ENCODE measurements around the gene SLC16A10. TPM values are rescaled to one million over a fixed set of nuclear protein-coding genes. Genes with fewer than 3 reads are reported as not detected.

SLC16A10 gene
- total and polyA plus RNA-seq, 2 of the 8 experiments (the other 6 are each of a cell fraction or from before 2014, with no cell fraction given): 18.6 to 23.2 TPM

GRCh38 chr6:111248789-111249188 lies 161.5 kb downstream of the SLC16A10 start (continued):
- TF ChIP-seq ATF2 (IDR thresholded peaks at IDR 0.05; ENCODE audit: low read length) (no peak), SUZ12 (IDR thresholded peaks at IDR 0.05; ENCODE audit: low read length) (no peak), NRF1 (IDR thresholded peaks at IDR 0.05; ENCODE audit: low read depth, low read length) (no peak), PHF8 (conservative IDR thresholded peaks at IDR 0.05; ENCODE audit: low read depth, low read length) (no peak), BCL11A (IDR thresholded peaks at IDR 0.05; ENCODE audit: low read depth in 2 of 2, low read length in 2 of 2) (no peak), ATF3 (IDR thresholded peaks at IDR 0.05; ENCODE audit: insufficient read depth, low read depth, low read length) (no peak), E2F6 (IDR thresholded peaks at IDR 0.05) (no peak), SP2 (IDR thresholded peaks at IDR 0.05; ENCODE audit: low read length) (no peak), CHD2 (IDR thresholded peaks at IDR 0.05; ENCODE audit: low read length) (no peak), POLR2A (IDR thresholded peaks at IDR 0.05; ENCODE audit: control extremely low read depth in 1 of 2, low read depth in 2 of 2, low read length in 2 of 2) (no peak)
